Left renal cortex interstitium (tissue), 4 donors: ENCODE measurements around the gene BACH2. TPM values are rescaled to one million over a fixed set of nuclear protein-coding genes. Genes with fewer than 3 reads are reported as not detected.
"Not testable (repeated sequence)": the region's sequence is repeated elsewhere in the genome, so short reads cannot be mapped to it uniquely, and the experiment has no call there.

Experiments
- DNase-seq, 4 donors: peaks; one replicate each; pipeline ENCODE4 v3.0.0-alpha.2; 2013; ENCODE audit warnings: low read depth in 4 of 4, low spot score in 2 of 4, missing footprints in 1 of 4
- polyA plus RNA-seq, 4 donors: library from polyadenylated mRNA; unstranded; fragments of 120-200 nt; gene quantifications; one replicate each; pipeline ENCODE4 v1.2.1, GENCODE V29; 2013; ENCODE audit not compliant: insufficient read length in 4 of 4

Gene BACH2
- polyA plus RNA-seq, 4 donors = 9.1 to 9.9 (median 9.5) TPM

GRCh38 chr6:90135667-90136066, 161.0 kb downstream of the BACH2 start:
- no peak for DNase-seq

- not testable (repeated sequence) for DNase-seq
Measured at GRCh38 chr6:90133664-90134063, 163.0 kb downstream of the BACH2 start.

GRCh38 chr6:90131614-90132423, 164.8 kb downstream of the BACH2 start:
- DNase-seq = no peak

- no peak for DNase-seq
Measured at GRCh38 chr6:90131125-90131524, 165.5 kb downstream of the BACH2 start.

- not testable (repeated sequence) for DNase-seq
Measured at GRCh38 chr6:90128687-90129086, 168.0 kb downstream of the BACH2 start.

GRCh38 chr6:90127595-90127994, 169.0 kb downstream of the BACH2 start:
- no peak for DNase-seq

GRCh38 chr6:90126839-90127238, 169.8 kb downstream of the BACH2 start:
- DNase-seq = no peak

GRCh38 chr6:90126181-90126580, 170.5 kb downstream of the BACH2 start:
- DNase-seq = no peak

- no peak for DNase-seq
Measured at GRCh38 chr6:90124874-90125510, 171.7 kb downstream of the BACH2 start.

GRCh38 chr6:90123831-90124230, 172.8 kb downstream of the BACH2 start:
- DNase-seq = no peak

- no peak for DNase-seq
Measured at GRCh38 chr6:90121982-90122381, 174.7 kb downstream of the BACH2 start.

- no peak for DNase-seq
Measured at GRCh38 chr6:90120327-90120726, 176.3 kb downstream of the BACH2 start.

GRCh38 chr6:90119618-90120017, 177.0 kb downstream of the BACH2 start:
- DNase-seq = no peak

- DNase-seq = no peak
Measured at GRCh38 chr6:90118581-90118980, 178.1 kb downstream of the BACH2 start.

GRCh38 chr6:90118069-90118468, 178.6 kb downstream of the BACH2 start:
- no peak for DNase-seq

GRCh38 chr6:90116126-90116525, 180.5 kb downstream of the BACH2 start:
- not testable (repeated sequence) for DNase-seq

GRCh38 chr6:90113389-90113788, 183.3 kb downstream of the BACH2 start:
- no peak for DNase-seq

- no peak for DNase-seq
Measured at GRCh38 chr6:90111387-90111786, 185.3 kb downstream of the BACH2 start.

- DNase-seq = no peak
Measured at GRCh38 chr6:90110971-90111370, 185.7 kb downstream of the BACH2 start.

GRCh38 chr6:90109141-90109540, 187.5 kb downstream of the BACH2 start:
- DNase-seq = no peak

- no peak for DNase-seq
Measured at GRCh38 chr6:90107771-90108282, 188.8 kb downstream of the BACH2 start.

GRCh38 chr6:90107371-90107770, 189.3 kb downstream of the BACH2 start:
- DNase-seq = no peak
